ENCODE measurements around the gene ARHGAP6. TPM values are rescaled to one million over a fixed set of nuclear protein-coding genes. Genes with fewer than 3 reads are reported as not detected.

The ARHGAP6 gene
- total and polyA plus RNA-seq, 9 donors, result 14.1 to 32.9 (median 20.3) TPM

GRCh38 chrX:11472381-11472780 lies 193.3 kb downstream of the ARHGAP6 start:
- Histone ChIP-seq H3K4me3 (no peak overlapping the region), H3K36me3 (no peaks in the 10 kb centered on the region), H3K9me3 (no peaks in the 10 kb centered on the region), H3K27me3 (no peaks in the 10 kb centered on the region), H3K4me1 (ENCODE audit: insufficient read depth) (peaks cover 2% of the 10 kb centered on the region), H3K27ac (no peak overlapping the region)
- WGBS, 3 donors, result 59 to 81% (median 67%) methylated on average over 2 of the region's 2 CpGs
- intact Hi-C loops (cut with DNase I), result no loop called here
- TF ChIP-seq EP300 (IDR thresholded peaks at IDR 0.05), result no peak
- TF ChIP-seq, protein P1, sequence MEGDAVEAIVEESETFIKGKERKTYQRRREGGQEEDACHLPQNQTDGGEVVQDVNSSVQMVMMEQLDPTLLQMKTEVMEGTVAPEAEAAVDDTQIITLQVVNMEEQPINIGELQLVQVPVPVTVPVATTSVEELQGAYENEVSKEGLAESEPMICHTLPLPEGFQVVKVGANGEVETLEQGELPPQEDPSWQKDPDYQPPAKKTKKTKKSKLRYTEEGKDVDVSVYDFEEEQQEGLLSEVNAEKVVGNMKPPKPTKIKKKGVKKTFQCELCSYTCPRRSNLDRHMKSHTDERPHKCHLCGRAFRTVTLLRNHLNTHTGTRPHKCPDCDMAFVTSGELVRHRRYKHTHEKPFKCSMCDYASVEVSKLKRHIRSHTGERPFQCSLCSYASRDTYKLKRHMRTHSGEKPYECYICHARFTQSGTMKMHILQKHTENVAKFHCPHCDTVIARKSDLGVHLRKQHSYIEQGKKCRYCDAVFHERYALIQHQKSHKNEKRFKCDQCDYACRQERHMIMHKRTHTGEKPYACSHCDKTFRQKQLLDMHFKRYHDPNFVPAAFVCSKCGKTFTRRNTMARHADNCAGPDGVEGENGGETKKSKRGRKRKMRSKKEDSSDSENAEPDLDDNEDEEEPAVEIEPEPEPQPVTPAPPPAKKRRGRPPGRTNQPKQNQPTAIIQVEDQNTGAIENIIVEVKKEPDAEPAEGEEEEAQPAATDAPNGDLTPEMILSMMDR (IDR thresholded peaks at IDR 0.05), result no peak
- no peak for TF ChIP-seq POLR2A (IDR thresholded peaks at IDR 0.05)
- no peak for DNase-seq

DNA sequence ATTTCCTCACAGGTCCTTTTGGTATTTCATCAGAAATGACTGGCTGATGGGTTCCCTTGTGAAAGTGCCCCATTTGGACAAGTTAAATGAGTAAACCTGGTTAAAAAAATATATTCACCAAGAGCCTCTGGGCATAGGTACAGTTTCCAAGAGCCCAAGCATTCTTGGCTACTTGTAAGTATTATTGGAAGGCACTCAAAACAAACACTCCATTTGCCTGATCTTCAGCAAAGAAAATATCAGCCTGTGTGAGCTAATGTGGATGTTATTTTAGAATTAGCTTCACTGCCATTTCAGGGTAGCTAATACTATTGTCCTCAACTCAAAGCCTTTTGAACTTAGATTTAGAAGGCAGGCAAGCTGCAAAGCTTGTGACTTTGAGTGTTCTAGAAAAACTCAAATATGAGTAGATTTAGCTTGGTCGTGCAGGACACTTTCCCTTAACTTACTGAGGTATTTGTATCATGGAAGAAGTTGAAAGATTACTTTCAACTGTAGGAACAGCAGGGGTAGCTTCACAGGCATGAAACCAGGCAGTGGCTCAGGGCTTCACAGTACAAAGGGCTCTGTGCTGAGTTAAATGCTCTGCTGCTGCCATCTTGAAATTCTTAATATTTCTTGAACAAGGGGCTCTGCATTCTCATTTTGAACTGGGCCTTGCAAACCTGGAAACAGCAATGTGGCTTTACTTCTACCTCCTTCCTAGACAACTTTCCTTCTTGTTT lies 195.3 kb downstream of the ARHGAP6 start:
- Histone ChIP-seq H3K4me1 (ENCODE audit: insufficient read depth) (peaks cover 2% of the 10 kb centered on the region), H3K27ac (no peak overlapping the region), H3K36me3 (no peaks in the 10 kb centered on the region), H3K4me3 (no peak overlapping the region), H3K27me3 (no peaks in the 10 kb centered on the region), H3K9me3 (no peaks in the 10 kb centered on the region)
- intact Hi-C loops (cut with DNase I), result no loop called here
- DNase-seq, result no peak
- no peak for TF ChIP-seq POLR2A (IDR thresholded peaks at IDR 0.05)
- TF ChIP-seq, protein P1 (IDR thresholded peaks at IDR 0.05), result no peak
- TF ChIP-seq EP300 (IDR thresholded peaks at IDR 0.05), result no peak
- WGBS, 3 donors, result 8 to 16% (median 14%) methylated on average over 1 of the region's 1 CpG

DNA sequence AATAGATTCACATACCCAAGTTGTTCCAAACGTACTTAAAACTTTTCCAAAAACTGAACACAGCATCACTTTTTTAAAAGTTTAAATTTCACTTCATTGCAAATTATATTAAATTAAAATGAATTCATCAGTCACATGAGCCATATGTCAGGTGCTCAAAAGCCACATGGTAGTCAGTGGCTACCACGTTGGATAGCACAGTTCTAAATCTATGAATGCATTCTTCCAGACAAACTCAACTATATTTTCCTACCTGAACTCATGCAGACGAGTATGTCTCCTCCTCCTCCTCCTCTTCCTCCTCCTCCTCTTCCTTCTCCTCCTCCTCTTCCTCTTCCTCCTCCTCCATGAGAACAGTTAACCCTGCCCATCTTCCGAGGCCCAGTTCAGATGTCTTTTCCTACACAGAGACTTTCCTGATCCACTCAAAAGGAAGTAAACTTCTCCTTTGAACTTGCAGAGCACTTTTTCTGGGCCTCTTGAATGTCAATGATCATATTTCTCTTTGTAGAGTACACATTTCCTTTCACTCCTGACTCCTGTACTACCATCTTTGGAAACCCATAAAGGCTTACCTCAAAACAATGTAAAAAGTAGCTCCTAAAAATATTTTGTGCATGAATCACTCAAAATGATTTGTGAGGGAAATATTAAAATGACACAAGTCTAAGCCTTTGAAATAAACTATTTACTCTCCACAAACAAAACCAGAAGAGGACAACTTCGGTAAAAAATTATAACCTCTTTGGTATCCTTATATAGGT lies 199.9 kb downstream of the ARHGAP6 start:
- intact Hi-C loops (cut with DNase I), result no loop called here
- H3K4me3 ChIP-seq, result no peak overlapping the region
- no peak overlapping the region for H3K27ac ChIP-seq
- no peak for DNase-seq
- WGBS, 3 donors, result 66 to 72% (median 66%) methylated on average over 5 of the region's 5 CpGs
- H3K27me3 ChIP-seq, result no peaks in the 10 kb centered on the region
- peaks cover 4% of the 10 kb centered on the region for H3K4me1 ChIP-seq (ENCODE audit: insufficient read depth)
- H3K36me3 ChIP-seq, result no peaks in the 10 kb centered on the region
- no peaks in the 10 kb centered on the region for H3K9me3 ChIP-seq
- TF ChIP-seq, protein P1 (IDR thresholded peaks at IDR 0.05), result no peak
- TF ChIP-seq EP300 (IDR thresholded peaks at IDR 0.05) (no peak), POLR2A (IDR thresholded peaks at IDR 0.05) (no peak)

- Histone ChIP-seq H3K27me3 (no peaks in the 10 kb centered on the region), H3K27ac (no peak overlapping the region), H3K36me3 (no peaks in the 10 kb centered on the region), H3K4me1 (ENCODE audit: insufficient read depth) (peaks cover 3% of the 10 kb centered on the region), H3K9me3 (no peaks in the 10 kb centered on the region), H3K4me3 (no peak overlapping the region)
- no peak for DNase-seq
- intact Hi-C loops (cut with DNase I), result no loop called here
- 80 to 88% (median 85%) methylated on average over 8 of the region's 8 CpGs for WGBS, 3 donors
- TF ChIP-seq, protein P1 (IDR thresholded peaks at IDR 0.05), result no peak
- TF ChIP-seq EP300 (IDR thresholded peaks at IDR 0.05), result no peak
- no peak for TF ChIP-seq POLR2A (IDR thresholded peaks at IDR 0.05)
These were observed 200.8 kb downstream of the ARHGAP6 start for GRCh38 chrX:11464836-11465463.

Data from ovary (tissue), 9 donors.